HEK293 (cell line): Measurements from ENCODE around the gene MAP1B.

Experiments
- CTCF ChIA-PET: fragments of 350-600 bp; formaldehyde crosslinking; extraction: SDS; loops from one replicate; lab custom pipeline; 2021; ENCODE audit warnings: antibody characterized with exemption; lab: Yijun Ruan, JAX
- POLR2A ChIA-PET: fragments of 300-600 bp; formaldehyde crosslinking; extraction: SDS; loops from one replicate; lab custom pipeline; 2020; ENCODE audit warnings: antibody characterized with exemption, inconsistent platforms; lab: Yijun Ruan, JAX
- H3K27ac ChIP-seq: fragments of 200-500 bp; sonication (Bioruptor generic); 2 replicates; pipeline ENCODE4 v1.5.1; 2014; ENCODE audit warnings: low read depth, low read length, control low read depth, inconsistent platforms; ENCODE audit errors: extremely low read depth
- H3K36me3 ChIP-seq, 2 experiments: fragments of 200-500 bp in 1 of 2; sonication (Bioruptor generic) in 1 of 2; 1 replicate in 1 of 2; 2 replicates in 1 of 2; pipeline ENCODE4 v1.5.1; 2014 to 2017; ENCODE audit warnings: inconsistent platforms in 2 of 2, low read length in 2 of 2; ENCODE audit not compliant: control insufficient read depth in 2 of 2, insufficient read depth in 1 of 2
- H3K4me1 ChIP-seq: fragments of 200-500 bp; sonication (Bioruptor generic); 2 replicates; pipeline ENCODE4 v1.5.1; 2014; ENCODE audit warnings: mild to moderate bottlenecking, low read length, inconsistent platforms; ENCODE audit not compliant: control insufficient read depth, insufficient read depth
- H3K4me3 ChIP-seq: 2 replicates; pipeline ENCODE4 v1.5.1; 2011; ENCODE audit warnings: low read depth, mild to moderate bottlenecking, control low read depth, low read length, moderate library complexity
- H3K9me3 ChIP-seq: fragments of 200-500 bp; sonication (Bioruptor generic); 2 replicates; pipeline ENCODE4 v1.5.1; 2014; ENCODE audit warnings: low read depth, low read length, inconsistent platforms; ENCODE audit not compliant: control insufficient read depth, insufficient read depth
- MZF1 ChIP-seq: fragments of 450-650 bp; formaldehyde crosslinking; IDR thresholded peaks from 2 replicates; pipeline ENCODE4 v1.5.1; 2017; ENCODE audit warnings: missing biosample characterization, missing genetic modification characterization, borderline replicate concordance
- PATZ1 ChIP-seq: fragments of 450-650 bp; formaldehyde crosslinking; IDR thresholded peaks from 2 replicates; pipeline ENCODE4 v1.5.1; 2016; ENCODE audit warnings: missing biosample characterization, missing genetic modification characterization
- PRDM10 ChIP-seq: fragments of 450-650 bp; formaldehyde crosslinking; IDR thresholded peaks from 2 replicates; pipeline ENCODE4 v1.5.1; 2016; ENCODE audit warnings: missing biosample characterization, missing genetic modification characterization
- SP3 ChIP-seq: fragments of 450-650 bp; formaldehyde crosslinking; IDR thresholded peaks from 2 replicates; pipeline ENCODE4 v1.5.1; 2016; ENCODE audit warnings: missing biosample characterization, missing genetic modification characterization
- WT1 ChIP-seq: fragments of 450-650 bp; formaldehyde crosslinking; IDR thresholded peaks from 2 replicates; pipeline ENCODE4 v1.5.1; 2016; ENCODE audit warnings: missing biosample characterization, missing genetic modification characterization
- ZBTB8A ChIP-seq: fragments of 450-650 bp; formaldehyde crosslinking; IDR thresholded peaks from 2 replicates; pipeline ENCODE4 v1.5.1; 2016; ENCODE audit warnings: missing biosample characterization, missing genetic modification characterization
- ZFP41 ChIP-seq: fragments of 450-650 bp; formaldehyde crosslinking; IDR thresholded peaks from 2 replicates; pipeline ENCODE4 v1.5.1; 2016; ENCODE audit warnings: missing biosample characterization, missing genetic modification characterization, borderline replicate concordance
- ZNF362 ChIP-seq: fragments of 450-650 bp; formaldehyde crosslinking; IDR thresholded peaks from 2 replicates; pipeline ENCODE4 v1.5.1; 2016; ENCODE audit warnings: missing biosample characterization, missing genetic modification characterization
- ZNF416 ChIP-seq: fragments of 450-650 bp; formaldehyde crosslinking; IDR thresholded peaks from 2 replicates; pipeline ENCODE4 v1.5.1; 2016; ENCODE audit warnings: missing biosample characterization, missing genetic modification characterization
- ZNF626 ChIP-seq: fragments of 450-650 bp; sonication (Bioruptor Pico); formaldehyde crosslinking; IDR thresholded peaks from 2 replicates; pipeline ENCODE4 v1.5.1; 2018; ENCODE audit warnings: missing biosample characterization, missing genetic modification characterization, inconsistent platforms
- ZNF658 ChIP-seq: fragments of 450-650 bp; formaldehyde crosslinking; IDR thresholded peaks from 2 replicates; pipeline ENCODE4; 2016; ENCODE audit warnings: missing biosample characterization, missing genetic modification characterization
- ZNF677 ChIP-seq: fragments of 450-650 bp; IDR thresholded peaks from 2 replicates; pipeline ENCODE4 v1.5.0; 2018; ENCODE audit warnings: missing biosample characterization, mild to moderate bottlenecking, missing genetic modification characterization, moderate library complexity
- ZNF76 ChIP-seq: fragments of 450-650 bp; formaldehyde crosslinking; IDR thresholded peaks from 2 replicates; pipeline ENCODE4; 2016; ENCODE audit warnings: low read depth, missing biosample characterization, missing genetic modification characterization, borderline replicate concordance
- ZSCAN16 ChIP-seq: fragments of 450-650 bp; formaldehyde crosslinking; IDR thresholded peaks from 2 replicates; pipeline ENCODE4 v1.5.1; 2016; ENCODE audit warnings: missing biosample characterization, missing genetic modification characterization
- TF ChIP-seq, protein P1 (sequence below): fragments of 450-650 bp; formaldehyde crosslinking; IDR thresholded peaks from 2 replicates; pipeline ENCODE4 v1.5.1; 2017; ENCODE audit warnings: missing biosample characterization, missing genetic modification characterization
- TF ChIP-seq, protein P2 (sequence below): fragments of 450-650 bp; formaldehyde crosslinking; IDR thresholded peaks from 2 replicates; pipeline ENCODE4 v1.5.0; 2017; ENCODE audit warnings: missing biosample characterization, missing genetic modification characterization, borderline replicate concordance
- TF ChIP-seq, protein P3 (sequence below): fragments of 450-650 bp; formaldehyde crosslinking; IDR thresholded peaks from 2 replicates; pipeline ENCODE4 v1.5.1; 2017; ENCODE audit warnings: missing biosample characterization, missing genetic modification characterization

The MAP1B gene

DNA sequence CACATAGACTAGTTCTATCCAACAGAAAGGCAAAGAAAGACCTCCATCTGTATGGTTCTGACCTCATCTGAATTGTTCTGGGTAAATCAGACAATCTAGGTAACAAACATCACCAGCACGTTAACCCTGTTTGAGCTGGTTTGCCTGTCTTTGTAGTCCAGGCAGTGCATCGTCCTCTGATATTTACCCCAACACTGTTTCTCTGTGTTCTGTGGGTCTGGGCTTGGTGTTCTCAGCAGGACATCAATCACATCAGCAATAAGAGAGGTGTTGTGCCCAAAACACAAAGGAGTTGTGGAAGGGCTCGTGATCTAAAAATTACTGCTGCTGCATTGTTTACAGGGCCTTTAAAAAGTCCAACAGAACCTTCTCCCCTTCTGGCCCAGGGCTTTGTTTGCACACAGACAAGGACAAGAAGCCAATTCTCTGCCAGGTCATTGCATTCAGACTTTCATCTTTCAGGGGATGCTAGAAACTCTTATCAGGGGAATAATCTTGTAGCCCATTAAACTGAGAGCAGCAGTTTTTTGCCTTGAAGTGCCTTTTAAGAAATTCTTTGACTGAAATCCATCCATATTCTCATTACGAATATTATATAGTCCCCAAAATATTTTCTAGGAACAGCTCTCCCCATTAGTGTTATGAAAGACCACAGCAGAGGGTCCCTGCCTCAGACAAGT is 30.5 kb upstream of the MAP1B start (continued):
- TF ChIP-seq ZNF362 (tag by site-specific recombination) (no peak), ZNF76 (tag by site-specific recombination) (no peak), ZBTB8A (tag by site-specific recombination) (no peak), PRDM10 (tag by site-specific recombination) (0 out of 2 replicates have a peak, but pooled peaks have one; percentile 20), ZNF677 (tag by site-specific recombination) (no peak), SP3 (tag by site-specific recombination) (no peak), MZF1 (tag by site-specific recombination) (peak; percentile 41; the same call in 1 of the 2 replicates), ZNF626 (tag by site-specific recombination) (no peak), WT1 (tag by site-specific recombination) (no peak), ZNF416 (no peak), ZFP41 (tag by site-specific recombination) (no peak)
- TF ChIP-seq, protein P1, sequence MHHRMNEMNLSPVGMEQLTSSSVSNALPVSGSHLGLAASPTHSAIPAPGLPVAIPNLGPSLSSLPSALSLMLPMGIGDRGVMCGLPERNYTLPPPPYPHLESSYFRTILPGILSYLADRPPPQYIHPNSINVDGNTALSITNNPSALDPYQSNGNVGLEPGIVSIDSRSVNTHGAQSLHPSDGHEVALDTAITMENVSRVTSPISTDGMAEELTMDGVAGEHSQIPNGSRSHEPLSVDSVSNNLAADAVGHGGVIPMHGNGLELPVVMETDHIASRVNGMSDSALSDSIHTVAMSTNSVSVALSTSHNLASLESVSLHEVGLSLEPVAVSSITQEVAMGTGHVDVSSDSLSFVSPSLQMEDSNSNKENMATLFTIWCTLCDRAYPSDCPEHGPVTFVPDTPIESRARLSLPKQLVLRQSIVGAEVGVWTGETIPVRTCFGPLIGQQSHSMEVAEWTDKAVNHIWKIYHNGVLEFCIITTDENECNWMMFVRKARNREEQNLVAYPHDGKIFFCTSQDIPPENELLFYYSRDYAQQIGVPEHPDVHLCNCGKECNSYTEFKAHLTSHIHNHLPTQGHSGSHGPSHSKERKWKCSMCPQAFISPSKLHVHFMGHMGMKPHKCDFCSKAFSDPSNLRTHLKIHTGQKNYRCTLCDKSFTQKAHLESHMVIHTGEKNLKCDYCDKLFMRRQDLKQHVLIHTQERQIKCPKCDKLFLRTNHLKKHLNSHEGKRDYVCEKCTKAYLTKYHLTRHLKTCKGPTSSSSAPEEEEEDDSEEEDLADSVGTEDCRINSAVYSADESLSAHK (tag by site-specific recombination), result peak; percentile 93
- TF ChIP-seq, all 188 proteins: peak for 3

GRCh38 chr5:72077390-72077789 is 29.9 kb upstream of the MAP1B start:
- H3K36me3 ChIP-seq, result no peaks in the 10 kb centered on the region
- peaks cover 10% of the 10 kb centered on the region for H3K4me1 ChIP-seq
- ChIA-PET POLR2A (no interaction called here), CTCF (no interaction called here)
- H3K27ac ChIP-seq, result no peak overlapping the region
- no peaks in the 10 kb centered on the region for H3K9me3 ChIP-seq
- no peak overlapping the region for H3K4me3 ChIP-seq
- TF ChIP-seq PATZ1 (tag by site-specific recombination), result no peak

GRCh38 chr5:72079288-72079687 is 28.0 kb upstream of the MAP1B start:
- Histone ChIP-seq H3K27ac (no peak overlapping the region), H3K36me3 (no peaks in the 10 kb centered on the region), H3K9me3 (no peaks in the 10 kb centered on the region), H3K4me1 (peaks cover 10% of the 10 kb centered on the region), H3K4me3 (no peak overlapping the region)
- ChIA-PET CTCF (no interaction called here), POLR2A (no interaction called here)
- TF ChIP-seq, protein P2, sequence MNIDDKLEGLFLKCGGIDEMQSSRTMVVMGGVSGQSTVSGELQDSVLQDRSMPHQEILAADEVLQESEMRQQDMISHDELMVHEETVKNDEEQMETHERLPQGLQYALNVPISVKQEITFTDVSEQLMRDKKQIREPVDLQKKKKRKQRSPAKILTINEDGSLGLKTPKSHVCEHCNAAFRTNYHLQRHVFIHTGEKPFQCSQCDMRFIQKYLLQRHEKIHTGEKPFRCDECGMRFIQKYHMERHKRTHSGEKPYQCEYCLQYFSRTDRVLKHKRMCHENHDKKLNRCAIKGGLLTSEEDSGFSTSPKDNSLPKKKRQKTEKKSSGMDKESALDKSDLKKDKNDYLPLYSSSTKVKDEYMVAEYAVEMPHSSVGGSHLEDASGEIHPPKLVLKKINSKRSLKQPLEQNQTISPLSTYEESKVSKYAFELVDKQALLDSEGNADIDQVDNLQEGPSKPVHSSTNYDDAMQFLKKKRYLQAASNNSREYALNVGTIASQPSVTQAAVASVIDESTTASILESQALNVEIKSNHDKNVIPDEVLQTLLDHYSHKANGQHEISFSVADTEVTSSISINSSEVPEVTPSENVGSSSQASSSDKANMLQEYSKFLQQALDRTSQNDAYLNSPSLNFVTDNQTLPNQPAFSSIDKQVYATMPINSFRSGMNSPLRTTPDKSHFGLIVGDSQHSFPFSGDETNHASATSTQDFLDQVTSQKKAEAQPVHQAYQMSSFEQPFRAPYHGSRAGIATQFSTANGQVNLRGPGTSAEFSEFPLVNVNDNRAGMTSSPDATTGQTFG (tag by site-specific recombination), result no peak
- TF ChIP-seq ZNF658, result no peak
- TF ChIP-seq ZSCAN16 (tag by site-specific recombination), result no peak
- TF ChIP-seq, protein P3, sequence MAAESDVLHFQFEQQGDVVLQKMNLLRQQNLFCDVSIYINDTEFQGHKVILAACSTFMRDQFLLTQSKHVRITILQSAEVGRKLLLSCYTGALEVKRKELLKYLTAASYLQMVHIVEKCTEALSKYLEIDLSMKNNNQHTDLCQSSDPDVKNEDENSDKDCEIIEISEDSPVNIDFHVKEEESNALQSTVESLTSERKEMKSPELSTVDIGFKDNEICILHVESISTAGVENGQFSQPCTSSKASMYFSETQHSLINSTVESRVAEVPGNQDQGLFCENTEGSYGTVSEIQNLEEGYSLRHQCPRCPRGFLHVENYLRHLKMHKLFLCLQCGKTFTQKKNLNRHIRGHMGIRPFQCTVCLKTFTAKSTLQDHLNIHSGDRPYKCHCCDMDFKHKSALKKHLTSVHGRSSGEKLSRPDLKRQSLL (tag by site-specific recombination), result peak; percentile 21; the same call in 1 of the 2 replicates
